ENCODE results near the gene ALKBH8.
A peak's percentile ranks its signal among the peaks of the same experiment; 100 is the strongest.

ALKBH8 gene

GRCh38 chr11:107564877-107565218 is 687 bp downstream of the ALKBH8 start:
- DNase-seq (ENCODE audit: extremely low read depth, low read depth), result no peak
- H3K4me3 ChIP-seq (replicated peaks; ENCODE audit: low read depth, low read length), result peak overlapping the region; percentile 64
- TF ChIP-seq CTCF (IDR thresholded peaks at IDR 0.05; ENCODE audit: low read depth, low read length, missing control alignments), result no peak

GRCh38 chr11:107563702-107564101 is 1.8 kb downstream of the ALKBH8 start:
- TF ChIP-seq CTCF (IDR thresholded peaks at IDR 0.05; ENCODE audit: low read depth, low read length, missing control alignments), result peak; percentile 63
- peak; percentile 41 for DNase-seq (ENCODE audit: extremely low read depth, low read depth)
- H3K4me3 ChIP-seq (replicated peaks; ENCODE audit: low read depth, low read length), result peak overlapping the region; percentile 64

- DNase-seq (ENCODE audit: extremely low read depth, low read depth), result peak; percentile 55
These were observed 2.8 kb downstream of the ALKBH8 start for GRCh38 chr11:107562647-107563208.

GRCh38 chr11:107561688-107562087 is 3.8 kb downstream of the ALKBH8 start:
- no peak overlapping the region for H3K4me3 ChIP-seq (replicated peaks; ENCODE audit: low read depth, low read length)
- DNase-seq (ENCODE audit: extremely low read depth, low read depth), result no peak
- no peak for TF ChIP-seq CTCF (IDR thresholded peaks at IDR 0.05; ENCODE audit: low read depth, low read length, missing control alignments)

More at GRCh38 chr11:107562647-107563208, 2.8 kb downstream of the ALKBH8 start:
- TF ChIP-seq CTCF (IDR thresholded peaks at IDR 0.05; ENCODE audit: low read depth, low read length, missing control alignments), result no peak
- H3K4me3 ChIP-seq (replicated peaks; ENCODE audit: low read depth, low read length), result no peak overlapping the region

GRCh38 chr11:107550304-107550703 is 15.2 kb downstream of the ALKBH8 start:
- no peak for TF ChIP-seq CTCF (IDR thresholded peaks at IDR 0.05; ENCODE audit: low read depth, low read length, missing control alignments)
- no peak for DNase-seq (ENCODE audit: extremely low read depth, low read depth)
- H3K4me3 ChIP-seq (replicated peaks; ENCODE audit: low read depth, low read length), result no peak overlapping the region

- H3K4me3 ChIP-seq (replicated peaks; ENCODE audit: low read depth, low read length), result no peak overlapping the region
- DNase-seq (ENCODE audit: extremely low read depth, low read depth), result no peak
- TF ChIP-seq CTCF (IDR thresholded peaks at IDR 0.05; ENCODE audit: low read depth, low read length, missing control alignments), result no peak
These were observed 15.6 kb downstream of the ALKBH8 start for GRCh38 chr11:107549954-107550285.

Data from HFF-Myc (cell line).